Stimulated activated CD4-positive, alpha-beta T cell treated with anti-CD3 and anti-CD28 coated beads, Interleukin-4, amount 100 ng/mL, for 24 hours (primary cell): ENCODE data around the gene TMCO4.

Experiments used
- DNase-seq: peaks from one replicate; pipeline ENCODE4 v3.0.0-alpha.2; 2020

TMCO4 gene

DNA sequence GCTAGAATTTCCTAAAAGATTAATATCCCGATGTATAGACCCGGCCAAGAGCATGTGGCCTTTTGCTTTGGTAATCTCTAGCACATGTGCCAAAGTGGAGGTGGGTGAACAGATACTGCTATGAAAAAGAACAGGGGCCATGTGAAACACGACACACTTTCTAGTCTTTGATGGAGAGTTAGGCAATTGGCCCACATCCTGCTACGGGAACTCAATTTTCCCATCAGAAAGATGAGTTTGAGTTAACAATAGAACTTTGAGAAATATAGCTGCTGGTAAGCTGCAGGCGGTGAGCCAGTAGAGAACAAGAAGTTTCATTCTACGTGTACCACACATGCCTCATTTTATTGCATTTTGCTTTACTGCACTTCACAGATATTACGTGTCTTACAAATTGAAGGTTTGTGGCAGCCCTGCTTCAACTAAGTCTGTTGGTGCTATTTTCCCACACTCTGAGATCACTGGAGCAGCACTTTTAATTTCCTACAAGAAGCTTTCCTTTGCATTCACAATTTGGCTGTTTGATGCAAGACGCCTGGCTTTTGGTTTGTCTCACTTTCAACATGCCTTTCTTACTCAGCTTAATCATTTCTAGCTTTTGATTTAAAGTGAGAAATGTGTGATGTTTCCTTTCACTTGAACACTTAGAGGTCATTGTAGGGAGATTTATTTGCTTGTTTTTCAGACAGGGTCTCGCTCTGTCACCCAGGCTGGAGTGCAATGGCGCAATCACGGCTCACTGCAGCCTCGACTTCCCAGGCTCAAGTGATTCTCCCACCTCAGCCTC, 88.7 kb downstream of the TMCO4 start:
- DNase-seq, result peak; percentile 36

DNA sequence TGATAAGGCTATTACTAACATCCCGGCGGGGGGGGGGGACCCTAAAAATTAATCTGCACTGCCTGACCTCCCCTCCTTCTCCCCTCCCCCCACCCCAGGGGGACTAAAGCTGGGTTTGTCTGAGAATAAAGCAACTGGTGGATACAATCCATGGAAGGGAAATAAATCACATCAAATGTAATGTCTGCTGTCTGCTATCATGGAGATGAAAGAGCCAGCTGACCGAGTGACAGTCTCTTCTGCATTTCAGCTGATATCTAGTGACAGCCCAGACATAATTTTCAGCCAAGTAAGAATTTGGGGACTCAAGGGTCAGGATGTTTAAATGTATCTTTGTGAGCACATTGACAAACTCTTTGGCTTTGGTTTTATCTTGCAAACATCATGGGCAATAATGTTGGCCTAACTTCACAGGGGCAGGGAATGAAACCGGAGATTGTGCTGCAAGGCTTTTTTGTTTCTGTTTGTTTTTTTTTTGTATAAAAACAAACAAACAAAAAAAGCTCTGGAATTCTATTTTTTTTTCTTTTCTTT, 90.4 kb downstream of the TMCO4 start:
- DNase-seq, result no peak

DNA sequence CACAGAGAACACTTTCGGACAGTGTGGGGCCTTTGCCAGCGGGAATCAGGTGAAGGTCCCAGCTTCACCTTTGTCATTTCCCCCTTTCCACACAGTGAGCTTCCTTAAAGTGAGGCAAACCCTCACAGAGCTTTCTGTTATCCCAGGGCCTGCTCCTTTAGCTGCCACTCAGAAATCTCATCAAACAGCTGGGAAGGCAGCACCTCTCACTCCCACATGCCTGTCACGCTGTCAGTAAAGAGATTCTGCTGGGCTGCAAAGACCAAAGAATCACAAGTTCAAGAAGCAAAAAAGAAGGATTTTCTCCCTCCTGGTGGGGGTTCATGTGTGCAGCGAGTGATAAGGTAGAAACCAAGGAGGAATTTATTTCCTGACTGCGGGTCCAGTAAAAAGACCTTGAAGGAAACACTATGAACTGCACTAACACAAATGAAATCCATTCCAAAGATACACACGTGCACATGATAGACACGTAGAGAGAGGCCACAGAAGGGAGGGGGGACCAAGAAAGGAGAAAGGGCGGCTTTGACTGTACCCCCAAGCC, 91.1 kb downstream of the TMCO4 start:
- DNase-seq, result no peak

DNA sequence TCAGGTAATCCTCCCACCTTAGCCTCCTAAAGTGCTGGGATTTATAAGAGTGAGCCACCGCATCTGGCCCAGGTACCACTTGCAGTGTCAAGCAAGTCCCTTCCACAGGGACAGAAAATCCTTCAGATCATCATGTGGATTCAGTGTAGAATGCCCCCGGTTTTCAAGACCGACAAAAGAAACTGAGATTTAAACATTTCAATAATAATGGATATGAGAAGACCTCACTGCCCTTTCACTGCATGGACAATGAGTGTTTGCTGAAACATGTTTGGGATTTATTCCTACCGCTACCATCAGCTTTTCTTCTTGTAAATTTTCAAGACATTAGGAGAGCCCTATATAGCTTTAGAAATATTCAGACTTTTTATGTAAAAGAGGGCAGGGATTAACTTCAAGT, 93.6 kb downstream of the TMCO4 start:
- no peak for DNase-seq

DNA sequence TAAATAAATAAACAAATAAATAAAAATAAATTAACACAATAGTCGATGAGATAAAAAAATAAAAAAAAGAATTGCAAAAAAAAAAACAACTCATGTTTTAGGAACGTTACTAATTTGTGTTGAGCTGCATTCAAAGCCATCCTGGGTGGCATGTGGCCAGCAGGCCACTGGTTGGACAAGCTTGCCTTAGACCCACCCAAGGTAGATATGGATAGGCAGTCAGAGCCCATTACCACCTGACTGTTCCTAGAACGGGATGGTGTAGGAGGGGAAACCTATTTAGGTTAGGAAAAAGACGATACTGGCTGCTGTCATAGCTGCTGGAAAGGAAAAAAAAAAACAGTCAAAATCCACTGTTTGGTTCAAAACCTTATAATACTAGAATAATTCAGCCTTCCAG, 94.3 kb downstream of the TMCO4 start:
- no peak for DNase-seq

DNA sequence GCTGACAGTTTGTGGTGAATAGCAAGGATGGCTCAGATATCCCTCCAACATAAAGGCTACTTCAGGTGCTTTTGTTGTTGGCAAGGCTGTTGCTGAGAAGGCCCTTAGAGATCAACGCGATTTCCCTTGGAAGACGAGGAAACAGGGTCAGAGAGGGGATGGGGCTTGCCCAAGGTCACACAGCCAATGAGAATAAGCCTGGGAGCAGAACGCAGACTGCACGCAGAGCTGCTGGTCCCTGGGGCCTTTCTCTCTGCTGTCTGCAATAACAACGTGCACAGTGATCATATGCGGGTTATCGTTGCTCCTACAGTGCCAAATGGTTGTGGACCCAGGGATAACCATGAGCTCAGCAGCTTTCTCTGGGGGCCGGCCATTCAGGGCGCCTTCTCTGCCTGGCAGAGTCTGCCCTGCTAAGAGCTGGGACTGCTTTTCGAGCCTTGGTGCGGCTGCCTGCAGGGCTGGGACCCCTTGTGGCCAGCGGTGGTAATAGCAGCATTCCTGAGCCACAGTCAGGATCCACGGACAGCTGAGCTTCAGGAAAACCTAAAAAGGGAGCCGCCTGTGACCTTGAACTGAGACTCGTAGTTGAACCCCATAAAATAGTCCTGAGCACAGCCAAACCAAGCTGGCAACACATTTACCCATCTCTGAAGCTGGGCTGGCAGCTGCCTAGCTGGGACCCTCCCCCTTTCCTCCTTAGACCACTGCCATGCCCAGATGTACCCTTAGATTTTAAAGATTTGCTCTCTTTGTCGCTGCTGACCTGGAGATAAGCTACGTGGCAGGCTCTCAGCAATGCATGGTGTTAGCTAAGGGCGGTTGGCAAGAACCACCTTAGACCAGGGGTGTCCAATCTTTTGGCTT, 95.2 kb downstream of the TMCO4 start:
- DNase-seq, result peak; percentile 70

DNA sequence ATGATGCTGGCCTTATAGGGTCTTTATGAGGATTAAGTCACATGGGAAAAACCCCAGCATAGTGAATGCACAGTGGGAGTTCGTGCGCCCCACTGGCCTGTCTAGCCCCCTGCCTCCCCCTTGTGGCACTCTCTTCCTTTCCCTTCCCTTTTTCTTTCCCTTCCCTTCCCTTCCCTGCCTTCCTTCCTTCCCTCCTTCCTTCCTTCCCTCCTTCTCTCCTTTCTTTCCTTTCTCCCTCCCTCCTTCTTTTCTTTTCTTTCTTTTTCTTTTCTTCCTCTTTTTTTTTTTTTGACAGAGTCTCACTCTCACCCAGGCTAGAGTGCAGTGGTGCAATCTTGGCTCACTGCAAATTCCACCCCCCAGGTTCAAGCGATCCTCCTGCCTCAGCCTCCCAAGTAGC, 96.4 kb downstream of the TMCO4 start:
- DNase-seq, result no peak

DNA sequence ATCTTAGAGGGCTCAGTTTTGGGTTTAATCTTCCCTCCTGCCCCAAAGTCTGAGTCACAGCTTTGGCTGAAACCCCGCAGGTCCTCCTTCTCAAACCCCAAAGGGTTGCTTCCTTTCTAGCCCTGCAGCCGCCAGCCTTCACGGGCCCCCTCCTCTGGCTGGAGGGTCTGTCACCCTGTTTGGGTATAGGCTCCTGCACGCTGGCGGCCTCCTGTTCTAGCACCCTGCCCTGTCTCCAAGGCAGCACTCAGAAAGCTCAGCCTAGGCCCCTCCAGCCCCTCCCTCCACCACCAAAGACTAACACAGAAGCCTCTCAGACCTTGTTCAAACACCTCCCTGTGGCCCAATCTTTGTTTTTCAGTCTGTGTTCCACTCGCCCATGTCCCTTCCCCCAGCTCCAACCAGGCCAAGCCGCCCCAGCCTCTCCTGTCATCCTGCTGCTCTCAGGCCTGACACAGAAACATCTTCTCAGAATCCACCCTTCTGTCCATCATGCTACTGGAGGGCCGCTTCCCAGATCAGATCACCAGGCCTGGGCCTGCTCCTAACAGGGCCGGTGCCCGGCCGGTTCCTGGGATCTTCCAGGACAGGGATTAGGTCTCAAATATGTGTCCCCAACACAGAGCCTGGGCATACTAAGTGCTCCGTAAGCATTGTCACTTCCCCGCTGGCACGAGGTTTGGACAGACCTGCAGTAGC, 99.5 kb downstream of the TMCO4 start:
- DNase-seq, result no peak

DNA sequence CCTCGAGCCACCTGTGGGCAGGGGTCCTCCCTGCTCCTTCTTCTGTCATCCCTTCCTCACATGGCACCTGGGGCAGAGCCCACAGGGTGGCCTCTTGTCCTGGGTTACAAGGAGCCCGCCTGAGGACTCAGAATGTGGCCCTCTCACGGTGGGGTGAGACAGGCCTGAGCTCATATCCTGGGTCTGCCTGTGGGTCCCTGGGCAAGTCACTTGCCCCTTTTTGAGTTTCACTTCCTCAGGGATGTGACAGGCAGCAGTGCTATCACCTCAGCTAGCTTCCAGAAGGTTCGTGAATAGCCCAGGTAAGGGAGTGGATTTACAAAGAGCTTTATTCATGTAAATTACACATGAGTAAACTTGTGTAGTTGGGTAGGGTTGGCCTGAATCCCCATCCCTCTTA, 101.5 kb downstream of the TMCO4 start:
- DNase-seq, result no peak

DNA sequence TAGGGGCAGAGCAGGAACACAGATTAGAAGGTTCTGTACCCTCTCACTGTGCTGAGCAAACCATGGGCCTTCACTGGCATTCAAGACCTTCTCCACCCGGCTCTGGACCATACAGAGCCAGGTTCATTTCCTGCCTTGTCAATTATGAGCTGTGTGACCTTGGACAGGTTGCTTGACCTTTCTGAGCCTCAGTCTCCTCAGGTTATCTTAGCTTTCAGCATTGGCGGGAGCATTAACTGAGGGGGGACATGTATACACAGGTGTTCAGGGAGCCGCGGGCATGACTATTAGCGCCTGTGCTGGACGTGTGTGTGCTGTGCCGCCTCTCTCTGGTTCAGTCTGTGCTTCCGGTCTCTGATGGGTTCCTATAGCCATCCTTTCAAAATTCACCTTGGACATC, 102.9 kb downstream of the TMCO4 start:
- no peak for DNase-seq

DNA sequence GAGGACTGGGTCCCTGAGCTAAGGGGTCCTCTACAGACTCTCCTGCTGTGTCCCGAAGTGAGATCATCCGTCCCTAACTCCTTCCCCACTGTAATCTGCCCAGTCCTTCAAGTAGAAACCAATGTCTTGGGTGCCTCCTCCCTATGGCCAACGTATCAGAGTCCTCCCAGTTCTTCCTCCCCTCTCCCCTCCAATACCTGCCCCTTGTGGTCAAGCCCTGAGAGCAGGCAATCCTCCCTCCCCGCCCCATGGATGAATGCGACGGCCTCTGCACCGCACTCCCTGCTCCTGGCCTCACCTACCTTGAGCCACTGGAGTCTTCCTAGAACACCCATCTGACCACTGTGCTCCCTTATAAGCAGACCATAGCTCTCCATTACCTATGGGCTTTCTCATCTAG, 103.9 kb downstream of the TMCO4 start:
- DNase-seq, result no peak

DNA sequence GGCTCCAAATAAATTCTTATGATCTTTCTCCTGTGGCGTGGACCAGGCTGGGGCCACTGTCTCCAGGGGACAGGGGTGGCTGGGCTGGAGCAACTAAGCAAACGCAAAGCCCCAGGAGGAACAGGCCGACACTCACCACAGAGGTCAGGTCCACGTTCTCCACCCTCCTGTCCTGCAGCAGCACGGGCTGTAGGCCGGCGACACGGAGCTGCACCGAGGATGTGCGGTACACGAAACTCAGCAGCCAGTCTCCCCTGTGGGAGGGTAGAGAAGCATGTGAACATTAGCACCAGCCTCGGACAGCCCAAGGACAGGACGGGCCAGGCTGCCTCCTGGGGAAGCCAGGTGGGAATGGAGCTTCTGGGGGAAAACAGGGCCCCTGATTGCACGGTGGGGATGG, 105.4 kb downstream of the TMCO4 start:
- DNase-seq, result no peak

DNA sequence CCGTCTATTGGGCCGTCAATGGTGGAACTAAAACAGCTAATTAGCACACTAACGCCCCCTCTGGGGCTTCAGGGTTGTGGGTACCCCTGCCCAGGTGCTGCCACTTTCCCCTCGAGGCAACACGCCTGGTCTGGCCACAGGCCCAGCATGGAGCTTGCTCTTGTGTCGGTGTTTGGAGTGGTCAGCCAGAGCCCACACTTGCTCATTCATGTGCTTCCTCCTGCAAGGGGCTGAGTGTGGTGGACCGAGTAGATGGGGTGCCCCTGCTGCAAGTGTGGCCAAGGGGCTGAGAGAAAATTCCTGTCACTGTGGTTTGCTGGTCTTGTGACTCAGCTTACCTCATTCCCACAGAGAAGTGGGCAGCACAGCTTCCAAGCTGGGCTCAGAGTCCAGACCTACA, 109.4 kb downstream of the TMCO4 start:
- no peak for DNase-seq

DNA sequence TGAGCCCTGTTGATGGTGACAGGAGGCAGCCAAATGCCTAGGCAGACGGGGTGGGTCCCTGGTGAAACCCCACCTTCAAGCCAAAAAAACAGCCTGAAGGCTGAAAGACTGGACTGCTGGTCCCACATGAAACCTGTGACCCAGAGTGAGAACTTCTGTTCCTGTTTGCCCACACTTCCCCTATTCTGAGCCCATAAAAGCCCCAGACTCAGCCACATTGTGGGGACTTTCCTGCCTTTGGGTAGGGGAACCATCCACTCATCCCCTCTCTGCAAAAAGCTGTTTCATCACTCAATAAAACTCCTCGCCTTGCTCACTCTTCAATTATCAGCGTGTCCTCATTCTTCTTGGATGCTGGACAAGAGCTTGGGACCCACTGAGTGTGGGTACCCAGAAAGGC, 109.9 kb downstream of the TMCO4 start:
- no peak for DNase-seq

DNA sequence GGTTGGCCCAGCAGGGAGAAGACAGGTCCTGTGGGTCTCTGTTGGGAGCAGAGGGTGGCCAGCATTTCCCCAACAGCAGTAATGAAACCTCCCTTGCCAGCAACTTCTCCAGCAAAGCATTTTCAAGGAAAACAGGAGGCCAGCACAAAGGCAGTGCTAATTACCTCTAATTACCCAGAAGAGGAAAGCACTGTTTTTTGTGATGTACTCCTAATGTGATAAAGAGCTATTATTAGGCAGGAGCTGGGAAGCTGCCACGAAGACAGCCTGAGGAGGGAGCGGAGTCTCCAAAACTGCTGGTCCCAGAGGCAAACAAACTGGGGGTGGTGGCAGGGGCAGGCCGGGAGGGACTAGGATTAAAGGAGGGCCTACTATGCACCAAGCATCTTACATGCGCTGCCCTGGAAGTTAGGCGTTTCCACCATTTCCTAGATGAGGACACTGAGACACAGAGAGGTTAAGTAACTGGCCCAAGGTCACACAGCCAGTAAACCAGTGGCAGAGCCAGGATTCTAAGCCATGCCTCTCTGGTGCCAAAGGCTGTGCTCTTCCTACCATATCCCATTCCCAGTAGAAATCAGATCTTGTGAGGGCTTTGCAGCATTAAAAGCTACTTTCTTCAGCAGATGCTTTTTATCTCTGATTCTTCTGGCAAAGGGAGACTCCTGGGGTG, 110.5 kb downstream of the TMCO4 start:
- no peak for DNase-seq

DNA sequence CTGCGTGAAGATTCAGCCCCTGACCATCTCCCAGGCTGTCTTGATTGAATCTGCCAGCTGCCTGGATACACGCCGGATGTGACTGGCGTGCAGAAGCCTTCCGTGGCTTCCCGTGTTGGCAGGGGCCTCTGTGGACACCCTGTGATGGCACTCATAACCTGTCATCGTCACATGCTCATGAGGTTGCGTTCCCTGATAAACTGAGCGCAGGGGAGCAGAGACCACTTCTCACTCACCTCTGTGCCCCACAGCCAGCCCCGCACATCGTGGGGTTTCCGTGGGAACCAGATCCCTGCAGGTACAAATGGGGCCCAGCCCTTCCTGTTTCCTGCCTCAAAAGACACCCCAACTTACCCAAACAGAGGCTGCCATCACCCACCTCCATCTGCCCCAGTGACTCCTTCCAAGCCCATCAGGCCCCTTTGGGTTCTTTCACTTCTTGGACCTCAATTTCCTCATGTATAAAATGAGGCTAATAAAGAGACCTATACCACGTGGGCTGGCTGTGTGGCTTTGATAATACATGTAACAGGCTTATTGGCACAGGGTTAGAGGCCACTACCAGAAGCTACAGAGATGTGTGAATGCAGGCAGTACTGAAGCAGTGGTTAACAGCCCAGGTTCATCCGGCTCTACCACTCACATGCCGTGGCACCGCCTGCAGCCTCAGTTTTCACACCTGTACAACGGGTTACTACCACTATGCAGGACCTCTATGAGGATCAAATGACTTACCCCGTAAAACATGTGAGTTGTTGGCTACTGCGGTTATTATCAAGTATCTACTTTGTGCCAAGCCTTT, 111.5 kb downstream of the TMCO4 start:
- peak; percentile 37 for DNase-seq

DNA sequence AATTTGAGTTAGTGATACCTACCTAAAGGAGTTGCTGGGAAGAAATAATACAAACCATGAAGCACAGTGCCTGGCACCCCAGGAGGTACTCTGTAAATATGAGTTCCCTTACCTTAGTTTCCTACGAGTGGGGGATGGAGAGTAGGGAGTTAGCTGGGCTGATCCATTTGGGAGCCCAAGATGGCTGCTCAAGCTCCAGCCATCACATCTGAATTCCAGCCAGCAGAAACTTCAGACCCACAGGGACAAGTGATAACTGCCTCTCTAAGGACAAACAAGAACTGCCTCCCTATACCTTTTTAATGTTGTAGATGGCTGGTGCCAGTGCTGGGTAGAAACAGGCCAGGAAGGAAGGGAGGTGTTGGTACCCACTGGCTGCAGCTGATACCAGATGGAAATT, 112.3 kb downstream of the TMCO4 start:
- no peak for DNase-seq

DNA sequence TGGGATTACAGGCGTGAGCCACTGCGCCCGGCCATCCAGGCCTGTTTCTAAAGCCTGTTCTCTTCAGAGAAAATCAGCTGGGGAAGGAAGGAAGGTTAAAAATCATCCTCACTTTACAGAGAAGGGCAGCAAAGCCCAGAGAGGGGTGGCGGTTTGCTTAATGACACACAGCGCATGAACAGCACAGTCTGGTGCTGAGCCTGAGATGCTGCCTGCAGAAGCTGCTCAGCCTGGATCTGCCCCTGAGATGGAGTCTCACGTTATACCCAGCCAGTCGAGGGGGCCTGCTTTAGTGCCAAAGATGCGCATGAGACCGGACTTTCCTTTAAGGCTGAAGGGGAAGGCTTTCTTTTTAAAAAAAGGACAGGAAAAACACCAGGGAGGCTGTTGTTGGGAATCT, 113.7 kb downstream of the TMCO4 start:
- no peak for DNase-seq

DNA sequence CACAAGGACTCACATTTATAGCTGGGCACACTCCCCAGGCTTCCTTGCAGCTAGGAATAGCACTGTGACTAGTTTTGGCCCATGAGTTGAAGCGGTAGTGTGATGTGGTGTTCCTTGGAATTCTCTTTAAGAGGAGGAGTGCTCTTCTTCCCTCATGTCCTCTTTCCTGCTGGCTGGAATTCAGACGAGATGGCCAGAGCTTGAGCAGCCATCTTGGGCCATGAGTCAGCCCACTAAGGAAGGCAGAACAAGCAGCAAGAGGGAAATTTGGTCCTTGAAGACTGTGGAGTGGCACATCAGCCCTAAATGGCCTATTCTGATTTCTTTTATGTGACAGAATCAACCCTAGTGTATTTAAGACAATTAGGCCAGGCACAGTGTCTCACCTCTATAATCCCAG, 115.0 kb downstream of the TMCO4 start:
- no peak for DNase-seq

DNA sequence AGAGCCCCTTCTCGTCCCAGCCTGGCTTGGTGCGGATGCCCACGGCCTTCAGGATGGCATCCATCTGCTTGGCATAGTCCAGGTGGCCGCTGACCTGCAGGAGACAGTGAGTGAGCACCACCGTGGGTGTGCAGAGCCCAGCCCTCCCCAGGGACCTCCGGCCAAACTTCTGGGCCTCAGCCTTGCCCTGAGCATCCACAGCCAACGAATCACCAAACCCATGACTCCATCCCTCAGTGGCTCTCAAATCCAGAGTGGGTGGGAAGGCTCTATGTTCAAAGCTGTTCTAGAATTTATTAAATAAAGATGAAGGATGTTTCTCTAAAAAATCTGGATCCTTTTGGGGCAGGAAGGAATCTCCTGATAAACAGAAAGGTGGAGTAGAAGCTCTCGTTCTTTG, 116.4 kb downstream of the TMCO4 start:
- no peak for DNase-seq

DNA sequence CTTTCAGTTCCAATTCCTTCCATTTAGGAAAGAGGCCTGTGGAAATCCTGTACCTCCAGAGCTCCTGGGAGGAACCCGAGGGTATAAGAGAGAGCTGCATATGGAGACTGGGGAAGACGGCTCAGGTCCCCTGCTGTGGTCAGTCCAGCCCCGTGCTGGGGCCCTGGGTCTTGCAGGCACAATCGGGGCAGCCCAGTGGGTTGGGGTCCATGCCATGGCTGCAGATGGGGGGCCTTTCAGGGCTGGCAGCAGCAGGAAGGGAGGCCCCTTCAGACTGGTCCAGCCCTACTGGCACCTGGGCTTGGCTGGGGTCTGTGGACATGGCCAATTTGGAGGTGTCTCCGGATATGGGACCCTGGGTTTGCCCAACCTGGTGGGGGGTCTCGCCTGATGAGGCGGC, 116.8 kb downstream of the TMCO4 start:
- DNase-seq, result no peak

DNA sequence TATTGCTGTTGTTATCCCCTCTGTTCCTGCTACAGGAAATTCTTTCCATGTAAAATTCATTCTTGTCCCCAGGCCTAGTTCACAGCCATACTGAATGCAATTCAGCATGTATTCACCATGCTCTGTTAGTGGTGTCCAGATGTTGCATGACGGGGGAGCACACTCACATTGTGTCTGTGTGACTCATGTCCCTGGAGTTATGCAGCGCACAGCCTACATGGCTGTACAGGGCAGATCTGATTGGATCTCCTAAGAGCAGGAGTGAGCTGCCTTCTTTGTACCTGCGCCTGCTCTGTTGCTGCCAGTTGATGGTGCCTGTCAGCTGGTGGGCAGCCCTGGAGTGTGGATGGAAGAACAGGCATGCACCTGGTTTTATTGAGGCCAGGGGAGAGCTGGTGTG, 117.5 kb downstream of the TMCO4 start:
- DNase-seq, result no peak
